Measurements from ENCODE around the gene CRB1.

The CRB1 gene

DNA sequence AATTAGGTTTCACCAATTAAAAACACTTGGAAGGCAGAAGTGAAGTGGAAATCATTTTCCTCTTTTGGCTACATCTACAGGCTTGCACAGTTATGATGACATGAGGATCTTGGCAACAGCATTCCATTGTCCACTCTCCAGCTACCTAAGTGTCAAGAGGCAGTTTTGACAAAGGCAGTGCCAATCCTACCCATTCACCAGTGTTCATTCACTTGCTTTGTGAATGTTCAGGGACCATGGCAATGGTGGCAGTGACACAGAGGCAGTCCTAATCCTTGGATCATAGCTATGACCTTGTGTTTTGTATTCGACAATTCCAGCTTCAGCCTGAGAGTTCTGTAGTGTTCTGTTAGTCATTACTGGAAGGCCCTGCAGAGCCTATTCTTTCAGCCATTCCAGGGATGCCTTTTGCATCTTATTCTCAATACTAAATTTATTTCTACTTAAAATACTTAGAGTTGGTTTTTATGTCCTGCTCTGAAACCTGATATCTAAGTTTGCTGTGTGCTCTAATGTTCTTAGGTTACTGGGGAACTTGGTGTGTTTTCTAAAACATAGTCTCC, 36.7 kb downstream of the CRB1 start:
- DNase-seq: no peak

- DNase-seq: no peak
These were observed 37.9 kb downstream of the CRB1 start for GRCh38 chr1:197305925-197306324.

DNA sequence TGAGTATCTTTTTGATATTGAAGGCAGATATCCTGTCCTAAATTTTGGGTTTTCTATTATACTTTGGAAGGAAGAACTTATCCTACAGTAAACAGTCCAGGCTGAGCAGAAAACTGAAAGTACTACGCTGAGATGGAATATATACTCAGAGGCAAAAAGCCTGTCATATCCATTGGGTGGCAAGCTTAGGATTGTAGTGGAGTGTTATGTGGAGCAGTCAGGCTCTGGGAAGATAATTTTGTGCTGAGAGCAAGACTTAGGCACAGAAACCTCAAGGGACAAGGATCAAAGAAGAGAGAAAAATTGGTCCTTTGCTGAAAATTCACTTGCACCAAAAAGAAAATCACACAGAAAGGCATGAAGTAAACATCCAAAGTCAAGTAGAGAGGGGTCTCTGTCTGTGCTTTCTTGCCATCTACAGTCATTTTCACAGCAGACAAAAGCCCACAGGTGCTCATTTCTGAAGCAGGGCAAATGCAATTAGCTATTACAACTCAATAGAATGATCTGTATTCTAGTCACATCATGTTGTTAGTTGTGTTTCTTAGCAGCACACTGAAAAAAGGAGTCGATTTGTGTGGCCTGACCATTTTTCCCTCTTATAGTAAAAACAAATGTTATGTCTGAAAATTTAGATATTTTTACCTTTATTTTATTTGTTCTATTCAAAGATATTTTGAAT, 38.5 kb downstream of the CRB1 start:
- no peak for DNase-seq

GRCh38 chr1:197307136-197307535, 39.1 kb downstream of the CRB1 start:
- no peak for DNase-seq

- no peak for DNase-seq
These were observed 39.5 kb downstream of the CRB1 start for GRCh38 chr1:197307551-197307950.

DNA sequence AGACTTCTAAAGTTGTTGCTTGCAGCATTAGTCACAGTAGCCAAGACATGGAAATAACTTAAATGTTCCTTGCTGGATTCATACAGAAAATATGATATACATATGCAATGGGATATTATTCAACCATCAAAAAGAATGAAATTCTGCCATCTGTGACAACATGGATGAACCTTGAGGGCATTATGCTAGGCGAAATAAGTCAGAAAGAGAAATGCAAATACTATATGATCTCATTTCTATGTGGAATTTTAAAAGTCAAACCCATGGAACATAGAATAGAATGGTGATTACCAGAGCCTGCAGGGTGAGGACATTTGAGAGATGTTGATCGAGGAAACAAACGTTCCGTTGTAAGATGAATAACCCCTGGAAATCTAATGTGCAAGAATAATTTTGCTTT, 43.0 kb downstream of the CRB1 start:
- DNase-seq: no peak

DNA sequence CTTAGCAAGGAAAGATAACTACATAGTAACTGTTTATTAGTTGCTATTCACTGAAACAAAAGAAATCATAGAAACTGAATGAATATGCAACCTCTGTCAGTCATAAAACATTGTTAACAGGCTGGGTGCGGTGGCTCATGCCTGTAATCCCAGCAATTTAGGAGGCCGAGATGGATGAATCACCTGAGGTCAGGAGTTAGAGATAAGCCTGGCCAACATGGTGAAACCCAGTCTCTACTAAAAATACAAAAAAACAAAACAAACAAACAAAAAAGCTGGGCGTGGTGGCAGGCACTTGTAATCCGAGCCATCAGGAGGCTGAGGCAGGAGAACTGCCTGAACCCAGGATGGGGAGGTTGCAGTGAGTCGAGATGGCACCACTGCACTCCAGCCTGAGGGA, 44.1 kb downstream of the CRB1 start:
- DNase-seq: peak; percentile 60

GRCh38 chr1:197313713-197314112, 45.7 kb downstream of the CRB1 start:
- no peak for DNase-seq

- peak; percentile 79 for DNase-seq
These were observed 46.6 kb downstream of the CRB1 start for GRCh38 chr1:197314682-197315081.

GRCh38 chr1:197319631-197320030, 51.6 kb downstream of the CRB1 start:
- no peak for DNase-seq

- no peak for DNase-seq
These were observed 53.0 kb downstream of the CRB1 start for GRCh38 chr1:197320991-197321531.

DNA sequence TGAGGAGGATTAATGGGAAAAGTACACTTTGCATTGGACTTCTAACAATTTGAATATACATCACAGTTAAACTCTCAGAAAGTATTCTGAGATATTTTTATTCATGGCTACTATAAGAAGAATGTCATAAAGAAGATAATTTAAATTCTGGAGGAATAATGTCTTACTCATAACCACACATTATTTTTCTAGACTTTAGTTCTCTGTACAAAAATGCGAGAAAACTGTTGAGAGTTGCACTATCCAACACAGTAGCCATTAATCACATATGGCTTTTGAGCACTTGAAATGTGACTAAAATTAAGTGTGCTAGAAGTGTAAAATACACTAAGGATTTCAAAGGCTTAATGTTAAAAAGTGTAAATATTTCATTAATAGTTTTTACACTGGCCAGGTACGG, 53.8 kb downstream of the CRB1 start:
- DNase-seq: no peak

DNA sequence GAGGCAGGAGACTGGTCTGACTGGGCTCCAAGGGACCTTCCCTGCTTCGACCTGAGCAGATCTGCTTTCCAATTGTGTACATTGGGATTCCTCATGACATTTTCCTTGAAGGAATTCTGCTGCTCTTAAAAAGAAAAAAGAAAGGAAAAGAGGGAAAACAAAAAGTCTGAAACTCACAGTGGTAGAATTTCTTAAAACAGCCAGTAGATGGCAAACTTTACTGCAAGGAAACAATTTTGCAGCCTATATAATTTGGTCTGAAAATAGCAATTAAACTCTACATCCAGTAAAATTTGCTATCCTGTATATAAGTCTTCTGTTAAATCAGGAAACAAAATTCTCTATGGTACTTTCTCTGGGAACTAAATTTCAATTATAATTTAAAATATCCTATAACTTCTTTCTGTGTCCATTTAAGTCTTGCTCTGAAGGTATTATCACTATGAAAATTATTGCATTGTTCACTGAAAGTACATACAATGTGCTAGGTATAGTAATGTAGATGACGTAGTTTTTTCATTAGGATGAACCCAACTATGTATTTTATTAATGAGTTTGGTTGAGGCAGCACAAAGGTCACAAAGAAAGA, 59.8 kb downstream of the CRB1 start:
- DNase-seq: no peak

DNA sequence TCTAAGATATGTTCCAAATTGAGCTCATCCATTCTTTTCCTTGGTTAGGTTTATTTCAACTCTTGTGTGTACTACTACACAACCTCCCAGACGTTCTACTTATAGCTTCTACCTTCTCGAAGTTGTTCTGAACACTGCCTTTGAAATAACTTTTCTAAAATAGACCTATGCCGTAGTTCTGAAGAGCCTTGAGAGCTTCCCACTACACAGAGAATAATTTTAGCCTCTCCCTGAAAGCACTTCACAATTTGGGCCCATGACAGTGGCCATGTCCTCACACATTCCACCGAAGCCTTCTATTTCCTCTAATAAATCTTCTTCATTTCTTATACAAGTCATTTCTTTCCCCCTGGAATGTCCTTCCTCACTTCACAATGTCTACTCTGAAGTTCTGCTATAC, 62.2 kb downstream of the CRB1 start:
- no peak for DNase-seq

DNA sequence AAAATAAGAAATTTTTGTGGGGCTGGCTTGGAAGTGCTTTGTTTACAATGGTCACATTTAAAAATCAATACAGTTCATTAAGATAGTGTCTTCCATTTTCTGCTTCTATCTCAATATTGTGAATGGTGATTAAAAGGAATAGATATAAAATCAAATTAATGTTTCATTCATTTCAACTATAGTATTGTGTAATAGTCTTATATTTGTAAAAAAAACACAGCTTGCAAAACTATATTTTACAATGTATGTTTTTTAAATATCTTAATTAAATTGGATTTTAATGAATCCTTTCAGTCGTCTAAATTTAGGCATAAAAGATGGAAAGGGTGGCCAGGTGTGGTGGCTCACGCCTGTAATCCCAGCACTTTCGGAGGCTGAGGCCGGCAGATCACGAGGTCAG, 63.5 kb downstream of the CRB1 start:
- no peak for DNase-seq

DNA sequence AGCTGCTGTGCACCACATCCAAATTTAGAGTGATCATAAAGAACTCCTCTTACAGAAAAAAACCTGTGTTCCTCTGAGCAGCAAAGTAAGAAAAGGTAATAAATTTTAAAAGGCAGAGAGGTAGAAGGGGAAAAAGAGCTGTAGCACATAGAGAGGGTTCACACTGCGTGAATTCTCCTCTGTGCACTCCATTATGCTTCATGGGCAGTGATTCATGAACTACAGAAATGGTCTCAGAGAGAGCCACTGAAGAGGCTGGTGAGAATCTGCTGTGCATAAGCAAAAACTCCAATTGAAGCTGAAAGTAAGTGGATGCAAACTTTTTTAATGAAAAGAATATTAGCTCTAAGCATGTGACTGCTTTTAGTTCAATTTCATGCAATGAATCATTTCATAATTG, 65.0 kb downstream of the CRB1 start:
- no peak for DNase-seq

DNA sequence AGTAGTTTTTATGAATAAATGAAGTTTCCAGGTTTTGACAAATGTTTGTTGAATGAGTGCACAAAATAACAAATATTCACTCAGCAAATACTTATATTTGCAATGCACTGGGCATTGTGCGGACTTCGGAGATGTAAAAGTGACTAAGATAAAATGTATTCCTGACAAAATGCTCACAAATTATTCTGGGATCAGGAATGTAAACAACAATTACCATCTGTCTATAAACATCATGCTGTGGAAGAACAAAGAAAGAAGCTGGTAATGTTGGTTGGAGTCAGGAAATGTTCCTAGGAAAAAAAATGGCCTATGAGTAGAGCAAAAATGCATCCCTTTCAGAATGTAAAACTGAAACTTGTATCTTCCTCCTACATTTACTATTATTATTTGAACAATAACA, 68.5 kb downstream of the CRB1 start:
- no peak for DNase-seq

- DNase-seq: no peak
These were observed 71.3 kb downstream of the CRB1 start for GRCh38 chr1:197339106-197340060.

GRCh38 chr1:197341626-197342025, 73.6 kb downstream of the CRB1 start:
- DNase-seq: no peak

DNA sequence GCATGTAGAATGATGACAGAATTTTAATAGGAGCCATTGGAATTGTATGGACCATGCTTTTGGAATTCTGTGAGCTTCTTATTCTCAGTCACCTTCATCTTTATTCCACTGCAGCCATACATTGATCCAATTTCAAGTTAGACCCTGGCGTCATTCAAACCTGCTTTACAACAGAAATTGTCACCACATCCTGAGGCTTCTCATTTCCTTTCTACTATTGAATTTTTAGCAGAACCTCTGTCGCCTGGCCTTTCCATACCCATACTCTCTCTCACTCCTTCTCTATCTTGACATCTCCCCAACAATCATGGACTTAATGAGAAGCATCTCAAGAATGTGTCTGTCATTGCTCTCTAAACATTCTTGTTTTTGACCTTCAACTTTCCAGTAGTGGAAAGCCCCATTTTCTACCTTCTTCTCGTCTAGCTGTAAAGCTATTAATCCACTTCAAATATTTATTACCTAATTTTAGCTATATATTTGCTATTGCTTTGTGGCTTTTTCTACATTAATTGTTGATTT, 74.1 kb downstream of the CRB1 start:
- DNase-seq: no peak

GRCh38 chr1:197342669-197343068, 74.6 kb downstream of the CRB1 start:
- DNase-seq: no peak

GRCh38 chr1:197343663-197344273, 75.7 kb downstream of the CRB1 start:
- no peak for DNase-seq
